HG02571 (cell line): Measurements from ENCODE around the gene EML5.

Source experiments
- ATAC-seq: cut with Tn5 transposase; IDR thresholded peaks from one replicate; pipeline ENCODE4 v1.9.1; 2021; ENCODE audit warnings: mild to moderate bottlenecking, moderate library complexity; ENCODE audit not compliant: unreplicated experiment

The EML5 gene

DNA sequence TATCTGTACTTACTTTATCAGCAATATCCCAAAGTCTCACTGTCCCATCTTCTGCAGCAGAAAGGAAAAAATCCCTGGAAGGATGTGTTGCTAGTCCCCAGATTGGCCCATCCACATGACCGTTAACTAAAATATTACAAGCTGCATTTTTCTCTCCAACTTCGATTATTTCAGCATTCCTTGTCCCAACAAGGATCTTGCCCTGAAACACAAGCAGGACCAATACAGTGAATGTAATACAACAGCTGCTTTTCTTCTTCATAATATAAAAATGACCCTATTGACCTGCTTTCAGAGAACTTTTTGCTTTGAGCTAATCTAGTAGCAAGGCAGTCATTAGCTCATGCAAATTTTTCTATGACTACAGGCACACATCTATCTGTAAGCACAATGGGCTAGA is 171.7 kb downstream of the EML5 start:
- no peak for ATAC-seq

DNA sequence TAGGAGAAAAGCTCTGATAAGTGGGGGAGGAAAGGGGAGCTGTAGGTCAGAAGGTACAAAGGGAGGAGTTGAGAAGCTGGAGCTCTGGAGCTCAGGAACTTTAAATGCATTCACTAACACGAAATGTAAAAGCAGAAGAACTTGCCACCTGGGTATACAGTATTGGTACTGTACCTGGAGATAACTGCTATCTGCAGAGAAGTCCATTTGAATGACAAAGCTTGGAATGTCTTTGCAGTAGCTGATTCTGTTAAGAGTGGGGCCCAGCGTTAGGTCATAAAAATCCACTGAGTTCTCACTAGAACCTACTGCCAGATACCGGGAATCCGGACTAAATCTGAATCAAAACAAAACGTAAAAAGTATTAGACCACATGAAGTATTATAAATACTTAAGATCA is 174.3 kb downstream of the EML5 start:
- no peak for ATAC-seq

DNA sequence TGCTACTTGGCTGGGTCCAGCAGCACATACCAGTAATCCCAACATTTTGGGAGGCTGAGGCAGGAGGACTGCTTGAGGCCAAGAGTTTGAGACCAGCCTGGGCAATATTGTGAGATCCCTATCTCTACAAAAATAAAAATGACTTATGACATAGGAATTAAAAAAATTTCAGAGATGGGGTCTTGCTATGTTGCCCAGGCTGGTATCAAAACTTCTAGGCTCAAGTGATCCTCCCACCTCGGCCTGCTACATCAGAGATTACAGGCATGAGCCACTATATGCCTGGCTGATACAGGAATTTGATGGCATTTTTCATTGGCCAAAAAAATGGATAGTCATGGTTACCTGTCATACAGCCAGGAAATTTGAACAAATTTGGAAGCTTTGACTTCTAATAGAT is 175.3 kb downstream of the EML5 start:
- ATAC-seq = no peak

DNA sequence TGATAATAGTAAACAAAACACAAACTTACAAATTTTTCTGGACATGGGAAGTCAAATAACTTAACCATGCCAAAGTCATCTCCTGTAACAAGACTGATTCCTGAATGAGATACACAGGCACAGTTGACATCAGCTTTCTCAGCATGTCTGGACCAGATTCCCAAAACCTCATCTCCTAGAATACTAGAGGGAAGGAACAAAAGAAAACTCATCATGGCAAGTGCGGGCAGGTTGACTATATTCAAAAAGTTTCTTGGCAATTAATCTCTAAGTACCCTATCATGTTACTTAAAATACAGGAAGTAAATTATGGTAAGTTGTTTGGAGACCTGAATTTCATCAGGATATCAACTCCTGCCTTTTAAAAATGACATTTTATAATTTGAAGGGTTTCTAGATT is 176.1 kb downstream of the EML5 start:
- no peak for ATAC-seq

DNA sequence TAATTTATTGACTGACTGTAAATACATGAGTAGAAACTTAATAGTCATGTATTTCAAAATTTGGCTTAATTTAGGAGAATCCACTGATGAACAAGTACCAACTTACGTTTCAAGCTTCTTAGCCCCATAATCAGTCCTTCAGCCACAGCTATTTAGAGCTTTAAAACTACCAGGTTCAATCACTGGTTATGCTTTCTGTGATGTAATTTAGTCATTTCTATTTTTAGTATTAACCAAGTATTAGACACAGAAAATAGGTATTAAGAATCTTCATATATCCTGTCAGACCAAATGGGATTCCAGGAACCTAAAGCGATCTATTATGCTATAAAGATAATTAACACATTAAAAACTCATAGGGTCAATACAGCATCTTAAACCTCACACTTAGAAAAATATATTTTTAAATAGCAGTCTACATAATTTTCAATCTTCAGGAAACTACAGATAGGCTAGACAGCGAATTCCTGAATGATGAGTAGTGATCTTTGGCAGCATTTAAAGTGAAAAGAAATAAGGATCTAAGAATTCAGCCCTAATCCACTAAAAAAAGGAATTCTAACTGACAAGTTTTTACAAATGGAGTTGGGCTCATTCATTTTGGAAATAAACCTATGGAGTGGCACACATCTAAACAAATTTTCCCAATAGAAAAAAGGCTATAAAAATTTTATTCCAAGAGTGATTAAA is 178.4 kb downstream of the EML5 start:
- ATAC-seq = no peak

DNA sequence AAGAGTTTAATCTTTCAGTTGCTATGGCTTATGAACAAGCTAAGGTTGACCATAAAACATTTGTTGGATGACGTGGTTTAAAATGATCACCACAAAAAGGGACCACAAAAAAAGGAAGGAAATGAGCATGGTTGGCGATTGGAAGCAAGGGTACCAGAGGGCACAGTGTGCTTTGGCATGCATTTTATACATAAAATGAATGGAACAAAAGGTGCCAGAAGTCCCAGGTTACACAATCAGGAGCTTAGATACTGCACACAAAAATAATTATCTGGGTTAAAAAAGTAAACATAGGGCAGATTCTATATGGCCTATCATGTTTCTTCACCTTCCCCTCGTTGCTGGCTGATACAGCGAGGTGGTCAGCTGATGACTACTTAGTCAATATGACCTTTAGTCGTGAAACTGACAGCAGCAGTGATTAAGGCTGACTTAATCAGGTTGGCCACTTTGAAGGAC is 179.2 kb downstream of the EML5 start:
- no peak for ATAC-seq

DNA sequence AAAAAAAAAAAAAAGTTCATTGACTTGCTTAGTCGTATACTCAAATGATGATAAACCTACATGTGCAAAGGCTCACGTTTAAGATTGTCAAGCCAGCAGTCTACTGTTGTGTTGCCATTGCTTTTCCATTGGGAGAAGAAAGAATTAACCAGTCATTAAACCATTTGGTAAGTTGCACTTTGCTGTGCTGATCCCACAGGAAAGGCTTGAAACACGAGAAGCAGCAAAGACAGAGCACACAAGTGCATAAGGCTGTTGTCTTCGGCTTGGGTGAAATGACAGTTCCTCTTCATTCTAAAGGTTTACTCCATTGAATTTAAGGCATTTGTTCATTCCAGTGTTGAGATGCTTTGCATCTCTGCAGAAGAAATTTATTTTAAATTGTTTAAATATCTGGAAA is 179.8 kb downstream of the EML5 start:
- no peak for ATAC-seq

DNA sequence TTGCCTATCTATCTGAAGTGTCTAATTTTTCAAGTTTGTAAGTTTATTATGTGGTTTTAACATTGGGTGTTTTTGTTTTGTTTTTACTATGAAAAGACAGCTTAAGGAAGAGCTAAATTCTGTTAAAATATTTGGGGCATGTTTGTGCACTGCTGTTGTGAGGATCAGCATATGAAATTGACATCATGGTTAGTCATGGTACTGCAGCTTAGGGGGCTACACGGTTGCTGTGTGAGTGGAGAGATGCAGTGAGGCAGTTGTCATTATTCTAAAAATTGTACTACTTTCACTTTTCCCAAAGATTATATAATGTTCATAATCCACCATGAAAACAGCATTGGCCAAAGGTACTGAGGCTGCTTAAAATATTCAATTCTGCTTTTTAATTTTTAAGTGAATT is 180.9 kb downstream of the EML5 start:
- no peak for ATAC-seq

DNA sequence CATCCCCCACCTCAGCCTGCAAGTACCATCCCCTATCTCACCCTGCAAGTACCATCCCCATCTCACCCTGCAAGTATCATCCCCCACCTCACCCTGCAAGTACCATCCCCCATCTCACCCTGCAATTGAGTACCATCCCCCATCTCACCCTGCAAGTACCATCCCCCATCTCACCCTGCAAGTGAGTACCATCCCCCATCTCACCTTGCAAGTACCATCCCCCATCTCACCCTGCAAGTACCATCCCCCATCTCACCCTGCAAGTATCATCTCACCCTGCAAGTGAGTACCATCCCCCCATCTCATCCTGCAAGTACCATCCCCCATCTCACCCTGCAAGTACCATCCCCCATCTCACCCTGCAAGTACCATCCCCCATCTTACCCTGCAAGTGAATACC is 184.9 kb downstream of the EML5 start:
- no peak for ATAC-seq

DNA sequence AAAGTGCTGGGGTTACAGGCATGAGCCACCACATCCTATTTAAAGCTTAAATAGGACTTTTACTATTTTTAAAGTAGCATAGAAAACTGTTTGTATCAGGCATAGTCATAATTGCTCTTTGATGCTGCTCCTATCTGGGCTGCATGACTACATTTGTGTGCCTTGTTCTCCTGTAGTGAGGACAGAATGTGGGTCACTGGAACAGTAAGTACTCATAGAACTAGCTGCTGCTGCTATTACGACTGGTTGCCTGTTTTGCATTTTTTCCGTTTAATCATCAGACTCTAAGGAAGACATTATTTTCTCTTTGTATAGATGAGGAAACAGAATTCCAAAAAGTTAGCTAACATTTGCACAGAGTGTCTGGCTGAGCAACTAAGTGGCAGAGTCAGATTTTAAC is 187.2 kb downstream of the EML5 start:
- ATAC-seq = no peak

DNA sequence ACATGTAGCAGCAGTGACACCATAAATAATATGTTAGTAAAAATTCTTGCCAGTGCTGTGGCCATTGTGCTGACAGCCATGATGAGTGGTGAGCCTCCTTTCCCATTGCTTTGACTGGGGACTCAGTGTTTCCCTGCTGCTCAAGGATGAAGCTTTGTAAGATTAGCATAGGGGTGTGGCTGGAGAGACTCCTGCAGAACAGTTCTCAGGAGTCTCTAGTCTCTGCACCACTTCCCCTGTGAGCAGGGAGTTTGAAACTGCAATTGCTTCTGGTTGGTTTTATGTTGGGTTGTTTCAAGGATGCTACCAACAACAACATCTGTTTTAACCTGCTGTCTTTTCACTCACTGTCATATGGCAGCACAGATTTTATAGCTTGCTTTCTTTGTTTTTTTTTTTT is 188.5 kb downstream of the EML5 start:
- ATAC-seq = no peak

DNA sequence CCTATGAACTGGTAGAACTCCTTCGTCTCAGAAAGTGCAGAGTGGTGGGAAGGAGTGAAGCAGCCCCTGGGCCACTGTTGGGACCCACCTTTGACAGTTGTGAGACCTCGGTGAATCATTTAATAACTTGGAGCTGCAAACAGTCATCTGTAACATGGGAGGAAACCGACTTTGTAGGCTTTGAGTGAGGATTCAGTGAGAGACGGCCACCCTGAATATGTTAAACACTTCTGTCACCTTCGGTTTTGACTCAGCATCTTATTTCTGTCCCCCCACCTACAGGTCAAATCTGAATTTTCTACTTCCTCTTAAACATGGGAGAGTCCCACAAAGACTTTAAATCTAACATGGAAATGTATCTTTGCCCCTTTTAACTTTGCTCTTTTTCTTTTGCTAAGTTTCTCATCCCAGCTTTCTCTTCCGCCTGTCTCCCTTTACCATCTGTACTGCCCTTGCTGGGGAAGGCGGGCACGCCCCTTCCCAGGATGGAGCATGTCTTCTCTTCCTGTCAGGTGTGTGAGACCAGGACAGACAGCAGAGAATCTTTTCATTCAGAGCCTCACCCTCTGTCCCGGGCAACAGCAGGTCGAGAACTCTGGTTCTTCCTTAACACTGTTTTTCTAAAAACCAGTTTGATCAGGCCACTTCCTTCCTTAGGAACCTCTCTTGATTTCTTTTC is 192.9 kb downstream of the EML5 start:
- ATAC-seq = peak; percentile 88

DNA sequence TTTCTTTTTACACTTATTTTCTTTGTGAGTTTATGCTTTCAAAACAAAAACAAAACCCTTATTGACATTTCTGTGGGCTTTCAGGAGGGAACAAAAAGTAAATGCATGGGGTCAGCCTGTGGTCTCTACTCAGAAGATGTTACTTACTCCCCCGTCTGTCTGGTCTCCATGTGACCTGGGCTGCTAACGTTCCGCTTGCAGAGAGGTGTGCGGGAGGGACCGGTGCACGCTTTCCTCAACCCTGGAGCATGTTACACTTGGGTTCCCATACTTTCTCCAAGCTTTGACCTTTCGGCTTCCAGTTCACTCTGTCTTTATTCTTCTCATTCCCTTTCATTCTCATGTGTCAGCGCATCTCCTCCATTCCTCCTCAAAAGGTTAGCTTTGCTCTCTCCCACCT is 193.4 kb downstream of the EML5 start:
- ATAC-seq = peak; percentile 31

DNA sequence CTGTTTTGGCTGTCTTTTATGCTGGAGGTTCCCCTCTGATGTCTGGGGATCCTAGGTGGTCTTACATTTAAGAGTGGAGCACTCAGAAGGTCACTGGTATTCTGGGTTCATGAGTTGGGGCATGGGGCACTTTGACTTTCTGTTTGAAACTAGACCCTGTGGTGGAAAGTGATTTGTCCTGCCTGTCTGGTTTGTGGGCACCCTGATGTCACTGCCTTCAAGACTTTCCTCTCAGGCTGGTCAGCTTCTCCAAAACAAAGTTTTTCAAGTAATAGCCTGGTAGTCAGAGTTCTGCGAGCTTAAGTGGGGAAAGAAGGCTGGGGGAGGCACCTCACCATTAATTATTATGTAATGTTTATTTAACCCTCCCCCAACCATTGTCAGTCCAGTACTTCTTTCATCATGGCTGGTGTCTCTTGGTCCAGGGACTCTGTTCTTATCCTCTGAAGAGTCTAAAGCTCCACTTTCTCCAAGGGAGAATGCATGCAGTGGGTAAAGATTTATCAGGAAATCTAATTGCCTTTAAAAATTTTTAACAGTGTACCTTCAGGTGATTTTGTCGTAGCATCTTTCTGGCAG is 194.6 kb downstream of the EML5 start:
- no peak for ATAC-seq

DNA sequence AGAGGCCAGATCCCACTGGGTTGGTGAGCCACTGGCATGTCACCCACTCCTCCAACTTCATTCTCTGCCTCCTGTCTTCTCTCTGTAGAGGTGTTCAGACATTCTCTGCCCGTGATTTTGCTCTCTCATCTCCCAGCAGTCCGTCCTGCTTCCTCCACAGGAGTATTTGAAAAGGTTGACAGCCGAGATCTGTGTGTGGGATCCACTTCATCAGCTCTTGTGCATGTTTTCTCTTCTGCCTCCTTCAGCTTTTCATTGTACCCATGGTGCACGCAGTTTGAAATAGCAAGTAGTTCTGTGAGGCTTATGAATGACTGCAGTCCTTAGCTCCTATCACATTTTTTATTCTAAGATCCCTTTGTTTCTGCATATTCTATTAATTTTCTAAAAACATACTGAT is 195.2 kb downstream of the EML5 start:
- no peak for ATAC-seq

DNA sequence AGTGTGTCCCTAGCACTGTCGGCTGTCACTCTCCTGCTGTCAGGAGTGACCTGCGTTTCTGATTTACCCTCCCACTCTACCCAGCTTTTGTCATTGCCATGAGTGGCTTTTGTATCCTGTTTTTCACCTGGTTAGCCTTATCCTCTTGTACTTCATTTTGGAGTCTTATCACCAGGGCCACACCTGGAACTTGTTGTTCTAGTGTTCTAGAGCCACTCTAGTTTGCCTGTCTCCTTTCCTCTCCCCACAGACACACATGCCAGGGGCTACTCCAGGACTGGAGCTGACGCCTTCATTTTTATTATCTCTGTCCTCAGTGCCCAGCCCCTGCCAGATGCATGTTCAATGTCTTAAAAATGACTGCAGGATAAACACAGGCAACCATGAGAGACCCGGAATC is 195.7 kb downstream of the EML5 start:
- ATAC-seq = no peak

DNA sequence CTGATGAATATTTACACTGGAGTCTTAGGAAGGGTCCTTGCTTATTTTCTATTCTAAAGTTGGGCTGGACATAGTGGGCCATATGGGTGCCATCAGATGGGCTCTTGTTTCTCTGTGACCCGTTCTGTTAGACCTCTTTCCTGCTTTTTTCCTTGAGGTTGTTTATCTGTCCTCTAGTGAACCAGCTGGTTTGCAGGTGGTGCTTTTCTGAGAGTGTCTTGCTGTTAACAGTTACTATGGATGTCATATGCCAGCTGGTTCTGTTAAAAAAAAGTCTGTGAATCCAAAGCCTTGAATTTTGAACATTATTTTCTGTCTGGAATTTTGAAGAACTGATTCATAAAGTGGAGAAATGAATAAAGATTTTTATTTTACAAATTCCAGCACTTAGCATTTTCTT is 200.7 kb downstream of the EML5 start:
- ATAC-seq = no peak

DNA sequence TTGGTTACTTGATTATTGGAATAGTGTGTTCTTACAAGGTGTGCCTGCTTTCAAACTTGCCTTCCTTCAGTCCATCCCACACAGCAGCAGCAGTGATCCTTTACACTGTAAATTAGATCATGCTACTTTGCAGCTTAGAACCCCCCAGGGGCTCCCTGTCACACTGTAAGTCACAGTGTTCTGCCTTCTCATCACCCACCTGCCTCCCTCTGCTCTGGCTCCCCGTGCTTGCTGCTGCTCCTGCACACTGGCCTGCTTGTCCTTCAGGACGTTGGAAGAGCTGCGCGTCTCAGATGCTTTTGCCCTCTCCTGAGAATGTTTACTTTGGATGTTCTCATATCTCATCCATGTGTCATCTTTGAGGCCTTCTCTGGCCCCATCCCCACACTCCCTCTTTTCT is 202.6 kb downstream of the EML5 start:
- no peak for ATAC-seq

DNA sequence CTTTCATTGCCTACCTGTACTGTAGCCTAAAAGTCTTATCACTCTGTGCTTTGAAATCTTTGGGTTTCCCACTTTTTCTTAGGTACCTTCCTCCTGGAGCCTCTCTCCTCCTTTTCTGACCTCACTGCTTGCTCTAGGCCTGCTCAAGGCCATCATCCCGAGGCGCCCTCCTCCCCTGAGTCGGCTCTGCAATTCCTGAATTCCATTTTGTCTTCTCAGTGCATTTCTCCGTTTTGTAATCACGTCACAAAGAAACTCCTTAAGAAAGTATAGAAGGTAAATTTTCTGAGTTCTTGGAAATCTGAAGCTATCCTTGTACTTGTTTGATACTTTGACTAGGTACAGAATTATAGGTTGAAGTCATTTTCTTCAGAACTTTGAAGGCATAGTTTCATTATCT is 204.7 kb downstream of the EML5 start:
- no peak for ATAC-seq

DNA sequence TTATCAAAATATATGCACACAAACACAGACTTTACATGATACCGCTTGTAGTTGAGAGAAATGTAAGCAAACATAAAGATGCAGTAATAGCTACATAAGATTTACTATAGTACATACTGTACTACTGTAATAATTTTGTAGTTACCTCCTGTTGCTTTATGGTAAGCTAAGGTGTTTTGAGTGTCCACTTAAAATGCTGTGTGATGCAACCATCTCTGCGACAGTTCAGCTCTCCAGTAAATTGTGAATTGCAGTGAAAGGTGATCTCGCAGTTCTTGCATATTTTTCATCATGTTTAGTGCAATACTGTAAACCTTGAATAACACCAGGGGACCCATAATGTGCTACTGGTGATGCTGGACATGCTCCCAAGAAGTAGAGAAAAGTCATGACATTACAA is 208.3 kb downstream of the EML5 start:
- no peak for ATAC-seq

DNA sequence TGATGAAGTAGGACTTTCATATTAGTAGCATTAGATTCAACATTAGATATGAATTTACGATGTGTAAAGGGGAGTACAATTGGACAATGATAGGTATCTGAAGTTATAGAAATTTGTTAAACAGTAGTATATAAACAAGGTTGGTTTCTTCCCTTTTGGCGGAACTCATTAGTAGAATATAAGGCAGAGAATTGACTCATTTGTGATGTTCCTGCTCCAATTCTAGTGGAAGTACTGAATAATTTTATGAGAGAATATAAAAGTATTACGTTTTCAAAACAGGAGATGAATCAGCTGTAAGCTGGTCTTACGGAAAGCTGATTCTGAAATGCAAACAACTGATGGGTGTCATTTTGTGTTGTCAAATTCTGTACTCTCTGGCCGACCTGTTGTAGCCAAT is 216.5 kb downstream of the EML5 start:
- no peak for ATAC-seq

DNA sequence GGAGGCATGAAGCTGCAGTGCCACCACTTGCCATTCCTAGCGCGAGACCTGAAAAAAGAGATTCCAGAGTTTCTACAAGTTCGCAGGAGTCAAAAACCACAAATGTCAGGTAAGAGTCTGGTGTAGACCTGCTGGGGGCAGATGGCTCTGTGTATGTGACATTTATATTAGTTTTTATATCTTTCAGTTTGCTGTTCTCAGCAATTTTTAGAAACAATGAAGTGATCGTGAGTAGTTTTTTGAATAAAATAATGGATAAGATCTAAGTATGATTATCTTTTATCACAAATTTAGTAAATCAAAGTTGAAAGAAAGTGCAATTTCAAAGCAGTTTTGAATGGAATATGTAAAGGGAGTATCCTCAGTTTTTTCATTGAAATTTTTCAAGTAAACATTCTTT is 220.6 kb downstream of the EML5 start:
- no peak for ATAC-seq

DNA sequence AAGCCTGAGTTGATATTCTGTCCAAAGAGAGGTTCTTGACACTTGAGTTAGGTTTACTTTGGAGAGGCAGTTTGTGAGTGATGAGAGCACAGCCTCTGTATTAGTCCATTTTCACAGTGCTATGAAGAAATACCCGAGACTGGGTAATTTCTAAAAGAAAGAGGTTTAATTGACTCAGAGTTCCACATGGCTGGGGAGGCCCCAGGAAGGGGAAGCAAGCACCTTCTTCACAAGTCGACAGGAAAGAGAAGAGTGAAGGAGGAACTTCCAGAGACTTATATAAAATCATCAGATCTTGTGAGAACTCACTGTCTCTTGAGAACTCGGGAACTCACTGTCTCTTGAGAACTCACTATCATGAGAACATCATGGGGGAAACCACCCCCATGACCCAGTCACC is 224.6 kb downstream of the EML5 start:
- ATAC-seq = no peak
